Mucosa of stomach (tissue), 1 donor: ENCODE data around the gene MFAP4.

Source experiments
- H3K27me3 ChIP-seq: one replicate; pipeline ENCODE4 v1.7.0; 2013; ENCODE audit warnings: mild to moderate bottlenecking, low read length; ENCODE audit not compliant: control insufficient read depth, insufficient read depth
- H3K36me3 ChIP-seq: one replicate; pipeline ENCODE4 v1.7.0; 2013; ENCODE audit warnings: low read length; ENCODE audit not compliant: control insufficient read depth, insufficient read depth
- H3K4me1 ChIP-seq: one replicate; pipeline ENCODE4 v1.7.0; 2013; ENCODE audit warnings: mild to moderate bottlenecking, low read length; ENCODE audit not compliant: control insufficient read depth, insufficient read depth
- H3K4me3 ChIP-seq: one replicate; pipeline ENCODE4 v1.7.0; 2013; ENCODE audit warnings: low read length
- H3K9ac ChIP-seq: one replicate; pipeline ENCODE4 v1.7.0; 2013; ENCODE audit warnings: mild to moderate bottlenecking, low read length, moderate library complexity
- H3K9me3 ChIP-seq: one replicate; pipeline ENCODE4 v1.7.0; 2013; ENCODE audit warnings: mild to moderate bottlenecking, low read length, moderate library complexity; ENCODE audit not compliant: control insufficient read depth
- donor health status: Pancreatic carcinoma.

Gene MFAP4

DNA sequence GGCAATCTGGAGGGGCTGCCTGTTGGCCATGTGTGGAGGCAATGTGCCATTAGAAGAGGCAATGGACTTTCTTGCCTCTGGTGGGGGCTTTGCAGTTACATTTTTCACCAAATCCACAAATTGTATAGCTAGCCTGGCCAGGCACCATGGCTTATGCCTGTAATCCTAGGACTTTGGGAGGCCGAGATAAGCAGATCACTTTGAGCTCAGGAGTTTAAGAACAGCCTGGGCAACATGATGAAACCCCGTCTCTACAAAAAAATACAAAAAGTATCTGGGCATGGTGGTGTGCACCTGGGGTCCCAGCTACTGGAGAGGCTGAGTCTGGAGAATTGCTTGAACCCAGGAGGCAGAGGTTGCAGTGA lies 21.3 kb upstream of the MFAP4 start:
- H3K36me3 ChIP-seq, result no peaks in the 10 kb centered on the region
- H3K27me3 ChIP-seq, result peaks cover 9% of the 10 kb centered on the region
- H3K4me3 ChIP-seq, result no peak overlapping the region
- H3K9ac ChIP-seq, result no peak overlapping the region
- no peaks in the 10 kb centered on the region for H3K9me3 ChIP-seq
- H3K4me1 ChIP-seq, result no peaks in the 10 kb centered on the region

- H3K9me3 ChIP-seq, result no peaks in the 10 kb centered on the region
- peaks cover 9% of the 10 kb centered on the region for H3K27me3 ChIP-seq
- H3K9ac ChIP-seq, result no peak overlapping the region
- no peaks in the 10 kb centered on the region for H3K36me3 ChIP-seq
- no peak overlapping the region for H3K4me3 ChIP-seq
- no peaks in the 10 kb centered on the region for H3K4me1 ChIP-seq
Observed at GRCh38 chr17:19407601-19408345, 20.8 kb upstream of the MFAP4 start.

GRCh38 chr17:19405114-19405513 lies 18.1 kb upstream of the MFAP4 start:
- H3K36me3 ChIP-seq, result no peaks in the 10 kb centered on the region
- H3K27me3 ChIP-seq, result no peaks in the 10 kb centered on the region
- H3K4me1 ChIP-seq, result peaks cover 7% of the 10 kb centered on the region
- H3K4me3 ChIP-seq, result no peak overlapping the region
- H3K9ac ChIP-seq, result no peak overlapping the region
- H3K9me3 ChIP-seq, result no peaks in the 10 kb centered on the region

DNA sequence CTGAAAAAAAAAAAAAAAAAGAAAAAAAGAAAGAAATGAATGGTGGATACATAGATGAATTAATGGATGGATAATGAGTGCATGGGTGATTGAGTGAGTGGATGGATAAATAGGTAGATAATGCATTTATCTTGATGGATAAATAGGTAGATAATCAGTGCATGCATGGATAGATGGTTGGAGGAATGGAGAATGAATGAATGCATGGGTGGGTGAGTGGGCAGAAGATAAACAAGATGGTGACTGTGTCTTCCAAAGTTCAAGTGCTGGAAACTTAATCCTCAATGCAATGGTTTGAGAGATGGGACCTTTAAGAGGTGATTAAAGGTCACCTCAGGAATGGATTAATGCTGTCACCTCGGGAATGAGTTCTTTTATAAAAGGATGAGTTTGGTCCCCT lies 17.3 kb upstream of the MFAP4 start:
- H3K27me3 ChIP-seq, result no peaks in the 10 kb centered on the region
- H3K4me1 ChIP-seq, result peaks cover 7% of the 10 kb centered on the region
- H3K9me3 ChIP-seq, result no peaks in the 10 kb centered on the region
- H3K4me3 ChIP-seq, result no peak overlapping the region
- no peaks in the 10 kb centered on the region for H3K36me3 ChIP-seq
- no peak overlapping the region for H3K9ac ChIP-seq

DNA sequence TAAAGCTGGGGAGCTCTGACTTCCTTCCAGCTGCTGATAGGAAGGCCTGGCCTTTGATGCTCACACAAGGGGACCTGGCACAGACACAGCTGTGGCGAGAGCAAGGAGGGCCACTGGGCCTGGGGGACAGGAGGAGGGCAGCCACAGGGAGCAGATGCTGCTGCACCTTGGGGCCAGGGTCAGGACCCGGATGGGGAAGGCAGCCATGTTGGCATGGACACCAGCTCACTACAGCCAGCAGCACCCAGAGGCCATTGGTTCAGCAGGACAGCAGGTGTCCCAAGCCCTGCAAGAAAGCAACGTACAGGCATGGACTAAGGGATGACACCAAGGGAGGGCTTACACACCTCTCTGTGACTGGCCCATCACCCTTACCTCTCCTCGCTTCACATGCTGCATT lies 16.0 kb upstream of the MFAP4 start:
- Histone ChIP-seq H3K4me3 (no peak overlapping the region), H3K27me3 (no peaks in the 10 kb centered on the region), H3K9ac (no peak overlapping the region), H3K9me3 (no peaks in the 10 kb centered on the region), H3K4me1 (peaks cover 19% of the 10 kb centered on the region), H3K36me3 (no peaks in the 10 kb centered on the region)

GRCh38 chr17:19402171-19402570 lies 15.2 kb upstream of the MFAP4 start:
- Histone ChIP-seq H3K36me3 (no peaks in the 10 kb centered on the region), H3K27me3 (no peaks in the 10 kb centered on the region), H3K4me3 (no peak overlapping the region), H3K4me1 (peaks cover 26% of the 10 kb centered on the region), H3K9ac (no peak overlapping the region), H3K9me3 (no peaks in the 10 kb centered on the region)

DNA sequence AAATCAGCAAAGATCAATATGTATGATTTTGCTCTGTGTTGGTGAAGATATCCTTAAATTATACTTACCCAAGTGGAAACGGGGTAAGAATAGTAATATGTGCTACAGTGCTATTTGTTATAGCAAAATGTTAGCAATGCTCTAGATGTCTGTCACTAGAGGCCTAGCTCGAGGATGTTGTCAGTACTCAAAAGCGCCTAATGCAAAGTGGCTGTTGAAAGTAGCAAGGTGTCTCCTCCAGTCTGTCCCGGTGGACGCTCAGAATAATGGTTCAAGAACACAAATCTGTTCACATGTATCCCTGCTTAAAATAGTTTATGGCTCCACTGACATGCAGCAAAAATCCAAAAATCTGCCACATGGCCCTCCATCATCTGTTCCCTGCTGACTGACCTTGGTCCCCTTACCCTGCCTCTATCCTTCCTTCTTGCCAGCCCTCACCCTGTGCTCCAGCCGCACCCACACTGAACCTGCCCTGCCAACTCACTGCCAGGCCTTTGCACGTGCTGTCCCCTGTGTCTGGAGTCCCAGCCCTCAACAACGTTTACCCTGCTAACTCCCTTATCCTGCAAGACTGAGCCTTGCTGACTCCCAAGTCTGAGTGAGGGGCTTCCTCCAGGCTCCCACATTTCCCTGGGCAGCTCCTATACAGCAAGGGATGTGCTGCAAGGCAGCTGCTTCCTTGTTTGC lies 14.5 kb upstream of the MFAP4 start:
- Histone ChIP-seq H3K9me3 (no peaks in the 10 kb centered on the region), H3K4me3 (no peak overlapping the region), H3K27me3 (no peaks in the 10 kb centered on the region), H3K9ac (no peak overlapping the region), H3K36me3 (no peaks in the 10 kb centered on the region), H3K4me1 (peaks cover 26% of the 10 kb centered on the region)

- no peak overlapping the region for H3K9ac ChIP-seq
- peaks cover 26% of the 10 kb centered on the region for H3K4me1 ChIP-seq
- H3K9me3 ChIP-seq, result no peaks in the 10 kb centered on the region
- H3K4me3 ChIP-seq, result no peak overlapping the region
- H3K36me3 ChIP-seq, result no peaks in the 10 kb centered on the region
- H3K27me3 ChIP-seq, result no peaks in the 10 kb centered on the region
Observed at GRCh38 chr17:19399750-19400450, 12.9 kb upstream of the MFAP4 start.

DNA sequence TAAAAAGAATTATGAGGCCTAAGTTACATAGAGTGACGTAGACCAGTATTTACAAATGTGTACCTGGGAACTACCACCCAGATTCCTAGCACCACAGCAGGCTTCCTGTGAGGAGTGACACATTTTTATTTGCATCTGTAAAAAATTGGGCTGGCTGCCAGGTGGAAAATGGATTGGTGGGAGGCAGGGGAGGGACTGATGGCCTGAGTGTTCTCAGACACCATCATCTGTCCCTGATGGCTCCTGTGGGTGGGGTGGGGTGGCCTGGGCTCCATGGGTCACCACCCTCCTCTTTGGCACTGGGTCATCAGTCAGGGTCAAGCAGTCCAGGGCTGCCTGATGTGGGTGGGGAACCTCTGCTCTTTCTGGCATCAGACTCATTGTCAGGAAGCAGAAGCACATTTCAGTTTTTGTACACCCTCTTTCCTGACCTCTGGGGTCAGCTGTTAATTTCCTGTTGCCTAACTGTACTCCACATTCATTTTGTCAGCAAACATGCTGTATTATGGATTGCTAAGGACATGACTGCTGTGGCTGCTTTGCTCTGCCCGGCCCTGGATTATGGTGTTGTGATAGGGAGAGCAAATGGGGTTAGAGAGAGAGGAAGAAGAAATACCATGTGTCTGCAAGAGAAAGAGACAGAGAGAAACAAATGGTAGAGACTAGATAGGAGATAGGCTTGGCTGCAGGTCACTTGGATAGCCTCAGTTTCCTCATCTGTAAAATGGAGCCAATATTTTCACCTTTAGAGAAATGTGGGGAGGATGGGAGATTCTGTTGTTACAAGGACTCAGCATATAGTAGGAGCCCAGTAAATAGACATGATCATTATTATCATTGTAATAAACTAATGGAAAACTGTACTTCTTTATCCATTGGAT lies 11.6 kb upstream of the MFAP4 start:
- Histone ChIP-seq H3K9ac (no peak overlapping the region), H3K4me1 (peaks cover 26% of the 10 kb centered on the region), H3K4me3 (no peak overlapping the region), H3K36me3 (no peaks in the 10 kb centered on the region), H3K9me3 (no peaks in the 10 kb centered on the region), H3K27me3 (no peaks in the 10 kb centered on the region)

DNA sequence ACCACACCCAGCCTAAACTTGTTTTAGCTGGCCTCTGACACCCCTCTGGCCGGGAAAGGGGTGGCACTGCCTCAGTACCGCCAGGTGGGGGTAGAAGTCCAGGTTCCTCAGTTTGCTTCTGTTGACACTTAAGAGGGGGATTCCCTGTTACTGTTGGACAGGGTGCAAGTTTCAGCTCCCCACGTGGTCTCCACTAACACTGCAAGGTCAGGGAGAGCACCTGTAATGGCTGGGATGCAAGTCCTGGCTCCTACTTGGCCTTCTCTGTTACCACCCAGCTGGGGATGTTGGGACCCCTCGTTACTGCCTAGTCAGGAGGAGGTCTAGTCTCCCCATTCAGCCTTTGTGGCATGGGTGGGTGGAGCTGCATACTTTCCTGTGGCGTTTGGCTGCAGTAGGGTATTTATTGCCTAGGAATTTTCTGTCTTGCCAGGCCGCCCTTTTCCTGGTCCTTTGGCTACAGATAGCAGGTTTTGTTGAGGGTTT lies 10.6 kb upstream of the MFAP4 start:
- H3K9ac ChIP-seq, result no peak overlapping the region
- H3K27me3 ChIP-seq, result no peaks in the 10 kb centered on the region
- peaks cover 26% of the 10 kb centered on the region for H3K4me1 ChIP-seq
- H3K4me3 ChIP-seq, result no peak overlapping the region
- no peaks in the 10 kb centered on the region for H3K9me3 ChIP-seq
- H3K36me3 ChIP-seq, result no peaks in the 10 kb centered on the region

DNA sequence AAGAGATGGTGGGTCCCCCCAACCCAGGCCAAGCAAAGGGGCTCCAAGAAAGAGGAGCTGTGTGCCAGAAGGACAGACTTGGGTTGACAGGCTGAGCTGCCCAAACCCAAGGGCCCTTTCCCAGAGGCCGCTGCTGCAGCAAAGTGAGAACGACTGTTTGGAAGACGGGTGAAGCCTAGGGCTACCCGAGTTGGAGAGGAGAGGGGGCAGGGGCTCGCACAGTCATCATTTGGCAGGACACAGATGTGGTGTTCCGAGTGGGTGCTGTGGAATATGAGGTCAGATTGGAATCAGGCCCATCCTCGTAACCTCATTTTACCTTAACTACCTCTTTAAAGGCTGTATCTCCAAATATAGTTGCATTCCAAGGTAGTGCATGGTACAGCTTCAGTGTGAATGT lies 5.3 kb upstream of the MFAP4 start:
- Histone ChIP-seq H3K4me1 (peaks cover 18% of the 10 kb centered on the region), H3K9ac (no peak overlapping the region), H3K27me3 (no peaks in the 10 kb centered on the region), H3K9me3 (no peaks in the 10 kb centered on the region), H3K36me3 (no peaks in the 10 kb centered on the region), H3K4me3 (no peak overlapping the region)
